ENCODE results near the gene TMEM247.
"Not testable (repeated sequence)": the region's sequence is repeated elsewhere in the genome, so short reads cannot be mapped to it uniquely, and the experiment has no call there.

Gene TMEM247

DNA sequence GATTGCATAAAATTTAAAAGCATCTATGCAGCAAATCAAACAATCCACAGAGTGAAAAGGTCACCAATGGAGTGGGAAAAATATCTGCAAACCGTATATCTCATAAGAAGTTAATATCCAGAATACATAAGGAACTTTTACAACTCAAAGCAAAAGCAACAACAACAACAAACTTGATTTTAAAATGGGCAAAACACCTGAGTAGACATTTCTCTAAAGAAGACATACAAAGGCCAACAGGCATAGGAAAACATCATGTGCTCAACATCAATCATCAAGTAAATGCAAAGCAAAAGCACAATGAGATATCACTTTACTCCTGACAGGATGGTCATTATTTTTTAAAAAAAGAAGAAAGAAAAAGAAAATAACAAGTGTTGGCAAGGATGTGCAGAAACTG, 38.1 kb downstream of the TMEM247 start:
- DNase-seq = no peak

DNA sequence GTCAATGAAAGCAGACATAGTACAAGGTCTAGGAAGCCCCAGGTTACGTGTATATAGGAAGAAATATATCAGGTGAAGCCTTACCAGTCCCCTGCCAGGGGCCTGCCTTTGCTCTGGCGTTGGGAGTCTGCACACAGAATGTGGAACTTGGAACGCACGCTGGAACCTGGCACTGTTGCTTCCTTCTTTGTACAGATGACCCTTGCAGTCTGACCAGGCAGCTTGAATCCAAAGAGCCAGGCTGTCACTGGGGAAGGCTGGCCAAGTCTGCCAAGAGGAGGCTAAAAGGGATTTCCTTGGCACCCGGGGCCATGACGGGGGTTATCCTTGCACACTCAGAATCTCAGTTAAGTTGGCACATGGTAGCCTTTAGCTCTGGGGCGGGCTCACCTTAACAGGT, 39.5 kb downstream of the TMEM247 start:
- no peak for DNase-seq

DNA sequence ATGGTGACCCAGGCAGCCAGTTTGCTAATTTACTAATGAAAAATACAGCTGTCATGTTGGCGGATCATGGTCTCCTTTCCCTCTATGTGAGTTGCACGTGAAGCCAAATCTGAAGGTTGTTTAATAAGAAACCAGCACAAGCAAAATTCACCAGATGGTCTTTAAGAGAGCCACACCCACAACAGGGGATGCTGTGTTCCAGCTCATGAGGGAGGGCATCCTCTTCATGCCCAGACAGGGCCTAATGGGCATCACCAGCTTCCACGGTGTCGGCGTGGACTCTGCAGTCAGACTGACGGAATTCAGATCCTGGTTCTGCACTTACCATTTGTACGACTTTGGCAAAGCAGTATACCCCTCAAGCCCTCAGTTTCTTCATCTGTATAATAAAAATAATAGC, 39.9 kb downstream of the TMEM247 start:
- no peak for DNase-seq

DNA sequence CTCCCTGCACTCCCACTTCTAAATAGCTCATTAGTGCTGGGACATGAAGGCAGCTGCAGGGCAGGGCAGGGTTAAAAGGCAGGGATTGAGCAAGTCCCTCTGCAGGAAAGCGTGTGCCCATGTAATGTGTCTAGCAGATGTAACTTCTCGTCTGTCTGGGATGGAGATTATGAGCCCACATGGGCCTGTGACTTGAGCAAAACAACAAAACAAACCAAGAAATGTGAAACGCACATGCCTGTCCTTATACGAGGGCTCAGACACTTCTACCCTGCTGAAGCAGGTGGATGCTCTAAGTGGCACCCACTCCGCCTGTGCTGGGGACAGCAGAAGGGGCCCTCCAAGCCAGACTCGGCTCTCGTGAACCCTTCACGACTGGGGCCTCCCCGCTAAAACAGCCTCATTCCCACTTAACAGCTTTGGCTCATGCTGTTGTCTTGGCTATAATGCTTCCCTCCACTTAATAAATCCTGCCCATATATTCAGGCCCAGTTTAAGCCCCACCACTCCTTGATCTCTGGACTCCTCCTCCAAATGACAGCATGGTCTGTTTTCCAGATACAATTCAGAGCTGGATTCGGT, 40.9 kb downstream of the TMEM247 start:
- no peak for DNase-seq

DNA sequence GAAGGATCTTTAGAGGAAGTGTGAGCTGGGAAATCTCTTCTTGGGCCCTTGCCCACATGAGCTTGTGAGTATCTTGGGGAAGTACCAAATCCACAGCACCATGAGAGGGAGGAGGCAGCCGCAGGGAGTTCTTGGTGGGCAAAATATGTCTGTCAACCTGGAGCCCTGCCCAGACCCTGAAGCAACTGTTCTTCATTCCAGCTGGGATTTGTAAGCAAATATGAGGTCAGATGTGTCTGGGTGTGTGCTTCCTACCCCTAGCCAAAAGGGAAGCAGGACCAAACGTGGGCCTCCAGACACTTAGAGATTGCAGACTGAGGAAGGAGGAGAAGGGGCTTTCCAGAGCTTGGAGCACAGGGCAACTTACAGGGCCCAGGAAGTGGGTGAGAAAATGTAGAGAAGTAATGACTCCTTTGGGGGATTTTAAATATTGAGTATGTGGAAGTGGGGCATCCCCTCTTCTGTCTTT, 41.9 kb downstream of the TMEM247 start:
- DNase-seq = peak; percentile 4

DNA sequence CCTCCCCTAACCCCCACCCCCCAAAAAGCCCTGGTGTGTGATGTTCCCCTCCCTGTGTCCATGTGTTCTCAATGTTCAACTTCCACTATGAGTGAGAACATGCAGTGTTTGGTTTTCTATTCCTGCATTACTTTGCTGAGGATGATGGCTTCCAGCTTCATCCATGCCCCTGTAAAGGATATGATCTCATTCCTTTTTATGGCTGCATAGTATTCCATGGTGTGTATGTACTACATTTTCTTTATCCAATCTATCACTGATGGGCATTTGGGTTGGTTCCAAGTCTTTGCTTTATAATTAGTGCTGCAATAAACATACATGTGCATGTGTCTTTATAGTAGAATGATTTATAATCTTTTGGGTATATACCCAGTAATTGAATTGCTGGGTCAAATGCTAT, 43.0 kb downstream of the TMEM247 start:
- not testable (repeated sequence) for DNase-seq

DNA sequence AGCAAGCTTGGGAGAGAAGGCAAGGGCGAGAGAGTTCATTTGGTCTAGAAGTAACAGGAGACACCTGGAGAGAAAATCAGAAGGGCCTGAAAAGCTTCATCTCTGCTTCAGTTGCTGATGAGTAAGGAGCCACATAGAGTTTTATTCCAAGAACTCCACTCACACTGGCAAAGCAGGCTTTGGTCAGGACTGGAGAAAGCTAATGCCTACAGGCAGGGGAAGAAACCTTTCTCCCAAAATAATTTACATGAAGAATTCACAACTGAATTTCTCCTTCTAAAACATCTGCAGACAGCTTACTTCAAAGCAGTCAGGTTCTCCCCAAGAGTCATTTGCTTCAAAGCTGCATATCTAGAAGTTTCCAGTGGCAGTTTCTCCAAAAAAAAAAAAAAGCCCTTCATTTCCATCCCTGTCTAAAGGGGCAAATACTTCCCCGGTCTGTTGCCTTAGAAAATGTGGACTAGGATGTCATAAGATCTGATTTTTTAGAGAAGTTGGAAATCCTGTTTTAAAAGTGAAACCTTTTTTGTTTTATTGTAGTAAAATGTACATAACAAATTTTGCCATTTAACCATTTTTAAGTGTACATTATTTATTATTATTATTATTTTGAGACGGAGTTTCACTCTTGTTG, 46.3 kb downstream of the TMEM247 start:
- no peak for DNase-seq

DNA sequence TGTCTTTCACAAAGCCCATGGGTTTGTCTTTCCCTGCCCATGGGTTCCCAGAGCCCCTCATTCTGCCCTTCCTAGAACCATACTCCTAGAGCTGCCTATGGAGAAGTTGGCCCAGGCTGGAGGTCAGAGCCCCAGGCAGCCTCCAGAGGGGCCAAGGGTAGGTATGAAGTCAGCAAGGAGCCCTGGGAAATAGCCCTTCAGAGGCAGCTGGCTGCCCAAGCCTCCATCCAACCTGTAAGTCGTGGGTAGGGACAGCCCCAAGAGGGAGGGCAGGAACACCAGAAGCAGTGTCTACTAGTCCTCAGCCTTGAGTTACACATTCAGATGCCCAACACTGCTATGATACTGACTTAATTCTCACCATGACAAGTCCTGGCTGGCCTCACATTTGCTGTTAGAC, 49.5 kb downstream of the TMEM247 start:
- DNase-seq = no peak

DNA sequence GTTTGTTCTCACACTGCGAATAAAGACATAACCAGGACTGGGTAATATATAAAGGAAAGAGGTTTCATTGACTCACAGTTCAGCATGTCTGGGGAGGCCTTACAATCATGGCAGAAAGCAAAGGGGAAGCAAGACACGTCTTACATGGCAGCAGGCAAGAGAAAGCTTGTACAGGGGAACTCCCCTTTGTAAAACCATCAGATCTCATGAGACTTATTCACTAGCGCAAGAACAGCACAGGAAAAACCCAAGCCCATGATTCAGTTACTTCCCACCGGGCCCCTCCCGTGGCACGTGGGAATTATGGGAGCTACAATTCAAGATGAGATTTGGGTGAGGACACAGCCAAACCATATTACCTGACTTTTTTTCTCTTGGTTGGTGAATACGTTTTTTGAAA, 51.3 kb downstream of the TMEM247 start:
- no peak for DNase-seq

DNA sequence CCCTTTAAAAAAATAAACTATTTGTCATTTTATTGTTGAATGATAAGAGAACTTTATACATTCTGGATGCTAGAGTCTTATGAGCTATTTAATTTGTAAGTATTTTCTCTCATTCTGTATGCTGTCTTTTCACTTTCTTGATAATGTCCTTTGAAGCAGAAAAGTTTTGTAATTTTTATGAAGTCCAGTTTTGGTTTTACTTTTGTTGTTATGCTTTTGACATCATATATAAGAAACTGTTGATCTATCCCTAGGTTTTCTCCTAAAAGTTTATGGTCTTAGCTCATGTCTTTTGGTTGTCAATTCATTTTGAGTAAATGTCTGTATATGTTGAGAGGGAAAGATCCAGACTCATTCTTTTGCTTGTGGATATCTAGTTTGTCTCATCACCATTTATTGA, 52.5 kb downstream of the TMEM247 start:
- no peak for DNase-seq

Measured in CD4-positive, alpha-beta T cell treated with Interleukin-10 for 1 hour (primary cell).